Middle frontal gyrus (tissue), 1 donor: ENCODE results near the gene ARPP21.
A peak's percentile ranks its signal among the peaks of the same experiment; 100 is the strongest.
"Not testable (repeated sequence)": the region's sequence is repeated elsewhere in the genome, so short reads cannot be mapped to it uniquely, and the experiment has no call there.

Experiments
- DNase-seq: peaks from one replicate; pipeline ENCODE4 v3.0.0-alpha.2; 2015; ENCODE audit warnings: low spot score; ENCODE audit errors: extremely low spot score

The ARPP21 gene

DNA sequence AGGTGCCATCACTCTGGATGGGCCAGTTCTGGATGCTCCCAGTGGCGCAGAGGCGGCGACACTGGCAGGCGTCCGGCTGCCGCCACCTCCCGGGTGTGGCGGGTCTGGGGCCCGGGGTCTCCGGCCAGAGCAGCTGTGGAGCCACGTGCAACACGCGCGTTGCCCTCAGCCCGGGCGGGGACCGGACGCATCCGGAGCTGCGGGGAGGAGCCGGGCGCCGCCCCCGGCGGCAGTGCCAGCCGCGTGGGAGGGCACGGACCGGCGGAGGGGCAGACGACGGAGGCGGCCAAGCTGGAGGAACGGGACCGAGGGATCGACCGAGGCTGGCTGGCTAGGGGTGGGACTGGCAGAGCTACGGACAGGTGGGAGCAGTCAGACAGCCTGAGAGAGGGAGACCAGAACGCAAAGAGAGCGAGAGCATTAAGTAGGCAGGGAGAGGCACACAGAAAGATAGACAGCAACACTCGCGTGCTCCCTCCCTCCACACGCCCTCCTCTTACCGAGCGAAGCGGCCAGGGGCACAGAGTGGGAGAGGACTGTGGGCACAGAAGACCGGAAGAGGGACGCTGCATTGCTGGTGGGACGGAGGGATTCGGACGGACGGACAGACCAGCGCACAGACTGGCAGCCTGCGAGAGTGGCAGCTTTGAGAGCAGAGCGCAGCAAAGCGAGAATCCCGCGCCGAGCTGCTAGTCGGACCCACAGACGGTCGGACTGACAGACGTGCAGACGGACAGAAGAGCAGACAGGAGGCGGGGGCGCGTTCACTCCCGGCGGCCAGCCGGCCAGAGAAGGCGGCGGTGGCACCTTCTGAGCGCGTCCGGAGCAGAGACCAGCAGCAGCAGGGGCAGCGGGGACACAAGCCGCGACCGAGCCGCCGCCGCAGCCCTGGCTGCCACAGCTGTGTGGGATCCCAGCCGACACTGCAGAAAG is at the start of gene ARPP21:
ARPP21 (plus strand) TSS at position 272 of the 933 bp plus-strand sequence. CDS start 42,227 bp downstream, outside the sequence.
- peak; percentile 43 for DNase-seq

GRCh38 chr3:35592589-35593295 is 46.6 kb upstream of the ARPP21 start:
- no peak for DNase-seq

DNA sequence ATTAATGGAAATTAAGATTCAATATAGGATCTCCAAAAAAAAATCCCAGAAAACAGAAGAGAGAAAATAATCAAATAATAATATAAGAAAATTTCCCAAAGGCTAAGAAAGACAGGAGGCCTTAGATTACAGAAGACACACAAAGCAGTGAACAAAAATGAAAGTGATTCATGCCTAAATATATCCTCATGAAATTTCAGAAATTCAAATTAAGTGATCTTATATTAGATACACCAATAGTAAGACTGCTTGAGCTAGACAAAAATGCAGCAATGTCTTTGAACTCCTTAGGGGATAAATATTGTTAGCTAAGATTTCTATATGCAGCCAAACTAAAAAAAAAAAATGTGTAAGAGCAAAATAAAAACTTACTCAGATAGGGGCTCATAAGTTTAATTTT is 44.6 kb upstream of the ARPP21 start:
- DNase-seq = no peak

- peak; percentile 35 for DNase-seq
Measured at GRCh38 chr3:35596335-35596995, 42.9 kb upstream of the ARPP21 start.

DNA sequence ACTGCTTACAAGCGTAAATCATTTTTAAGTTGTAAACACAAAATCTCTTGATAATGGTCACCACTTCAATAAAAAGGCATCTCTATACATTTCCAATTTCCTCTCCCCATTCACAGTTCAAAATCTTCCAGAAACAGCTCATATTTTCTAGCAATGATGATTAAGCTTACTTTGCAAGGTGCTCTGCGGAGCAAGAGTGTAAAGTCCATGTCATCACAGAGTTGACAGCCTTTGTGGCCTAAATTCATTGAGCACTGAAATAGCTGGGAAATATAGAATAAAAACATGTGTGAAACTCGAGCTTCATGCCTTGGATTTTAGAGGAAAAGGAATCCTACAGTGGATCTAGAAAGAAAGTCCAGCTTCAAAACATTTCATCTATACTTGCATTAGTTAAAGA is 41.8 kb upstream of the ARPP21 start:
- no peak for DNase-seq

DNA sequence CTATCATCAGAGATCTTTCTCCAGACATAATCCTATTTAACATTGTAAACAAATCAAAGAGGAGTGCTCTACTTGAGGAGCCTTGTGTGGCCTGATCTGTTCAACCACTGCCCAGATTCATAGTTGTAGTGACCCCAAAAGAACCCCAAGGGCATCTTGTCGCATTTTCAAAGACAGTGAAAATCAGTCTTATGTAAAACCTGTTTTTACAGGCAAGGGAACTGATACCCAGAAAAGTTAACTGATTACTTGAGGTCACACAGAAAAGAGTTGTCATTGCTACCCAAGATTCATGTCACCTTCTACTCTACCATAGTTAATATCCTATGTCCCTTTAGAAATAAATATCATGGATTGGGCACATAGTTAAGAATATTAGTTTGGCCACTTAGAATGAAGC is 40.5 kb upstream of the ARPP21 start:
- no peak for DNase-seq

- no peak for DNase-seq
Measured at GRCh38 chr3:35601959-35602358, 37.4 kb upstream of the ARPP21 start.

DNA sequence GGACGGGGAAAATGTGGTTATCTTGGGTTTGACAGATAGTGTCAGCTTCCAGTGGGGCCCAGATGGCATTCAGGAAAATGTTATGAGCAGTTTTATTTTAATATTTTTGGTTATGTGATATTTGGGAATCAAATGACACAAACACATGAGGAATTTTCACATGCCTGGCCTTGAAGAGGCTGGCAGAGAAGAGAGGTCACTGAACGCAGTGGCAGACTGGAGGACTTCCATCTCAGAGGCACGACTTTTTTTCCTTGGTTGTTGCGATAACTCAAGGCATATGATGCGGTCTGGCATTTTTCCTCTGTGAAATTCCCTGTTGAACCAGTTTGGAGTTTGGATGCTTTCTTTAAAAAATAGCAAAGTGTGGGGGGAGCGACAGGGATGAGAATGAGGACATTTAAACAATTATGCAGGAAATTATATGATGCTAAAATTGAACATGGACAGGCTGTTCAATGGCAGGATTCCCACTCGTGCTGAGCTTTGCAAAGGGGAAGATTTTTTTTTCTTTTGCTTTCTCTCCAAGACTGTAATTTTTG is 36.9 kb upstream of the ARPP21 start:
- DNase-seq = peak; percentile 34

- no peak for DNase-seq
Measured at GRCh38 chr3:35616346-35616745, 23.0 kb upstream of the ARPP21 start.

- no peak for DNase-seq
Measured at GRCh38 chr3:35617370-35617769, 22.0 kb upstream of the ARPP21 start.

DNA sequence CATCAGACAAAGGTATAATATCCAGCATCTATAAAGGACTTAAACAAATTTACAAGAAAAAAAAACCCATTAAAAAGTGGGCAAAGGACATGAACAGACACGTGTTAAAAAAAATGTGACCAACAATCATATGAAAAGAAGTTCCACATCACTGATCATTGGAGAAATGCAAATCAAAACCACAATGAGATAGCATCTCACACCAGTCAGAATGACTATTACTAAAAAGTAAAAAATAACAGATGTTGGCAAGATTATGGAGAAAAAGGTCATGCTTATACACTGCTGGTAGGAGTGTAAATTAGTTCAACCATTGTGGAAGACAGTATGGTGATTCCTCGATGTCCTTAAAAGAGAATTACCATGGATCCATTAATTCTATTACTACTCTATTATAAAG is 19.1 kb upstream of the ARPP21 start:
- DNase-seq = not testable (repeated sequence)

GRCh38 chr3:35624698-35625097 is 14.6 kb upstream of the ARPP21 start:
- no peak for DNase-seq

DNA sequence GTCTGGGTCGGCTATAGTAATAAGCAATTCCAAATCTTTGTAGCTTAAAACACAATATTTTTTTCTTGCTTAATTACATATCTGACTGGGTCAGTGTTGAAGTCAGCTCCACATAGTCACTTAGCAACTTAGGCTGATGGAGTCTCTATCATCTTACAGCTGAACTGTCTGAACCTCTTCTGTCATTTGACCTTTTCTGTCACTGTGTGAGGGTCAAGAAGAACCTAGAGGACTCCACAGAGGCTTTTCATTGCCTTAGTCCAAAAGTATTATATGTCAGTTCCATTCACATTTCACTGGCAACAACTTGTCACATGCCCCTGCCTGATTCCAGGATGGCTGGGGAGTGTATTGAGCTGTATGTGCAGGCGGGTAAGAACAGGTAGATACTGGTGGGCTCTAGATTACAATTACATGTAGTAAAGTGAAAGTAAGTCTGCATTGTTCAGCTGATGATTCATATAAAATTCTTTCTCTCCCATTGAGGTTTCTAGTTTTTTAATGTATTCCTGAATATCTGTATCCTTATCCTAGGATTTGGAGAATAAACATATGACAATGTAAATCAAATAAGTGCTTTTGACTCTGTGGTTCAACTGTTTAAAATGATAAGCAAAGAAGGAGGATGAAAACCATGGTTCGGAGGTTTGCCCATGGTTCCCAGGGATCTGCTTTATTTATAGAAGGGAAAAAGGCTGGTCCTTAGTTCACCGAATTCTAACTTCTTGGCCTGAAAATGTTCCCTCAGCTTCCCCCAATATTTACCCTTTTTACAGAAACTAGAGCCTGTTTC is 5.8 kb upstream of the ARPP21 start:
- DNase-seq = no peak

GRCh38 chr3:35635407-35635806 is 3.9 kb upstream of the ARPP21 start:
- DNase-seq = no peak

DNA sequence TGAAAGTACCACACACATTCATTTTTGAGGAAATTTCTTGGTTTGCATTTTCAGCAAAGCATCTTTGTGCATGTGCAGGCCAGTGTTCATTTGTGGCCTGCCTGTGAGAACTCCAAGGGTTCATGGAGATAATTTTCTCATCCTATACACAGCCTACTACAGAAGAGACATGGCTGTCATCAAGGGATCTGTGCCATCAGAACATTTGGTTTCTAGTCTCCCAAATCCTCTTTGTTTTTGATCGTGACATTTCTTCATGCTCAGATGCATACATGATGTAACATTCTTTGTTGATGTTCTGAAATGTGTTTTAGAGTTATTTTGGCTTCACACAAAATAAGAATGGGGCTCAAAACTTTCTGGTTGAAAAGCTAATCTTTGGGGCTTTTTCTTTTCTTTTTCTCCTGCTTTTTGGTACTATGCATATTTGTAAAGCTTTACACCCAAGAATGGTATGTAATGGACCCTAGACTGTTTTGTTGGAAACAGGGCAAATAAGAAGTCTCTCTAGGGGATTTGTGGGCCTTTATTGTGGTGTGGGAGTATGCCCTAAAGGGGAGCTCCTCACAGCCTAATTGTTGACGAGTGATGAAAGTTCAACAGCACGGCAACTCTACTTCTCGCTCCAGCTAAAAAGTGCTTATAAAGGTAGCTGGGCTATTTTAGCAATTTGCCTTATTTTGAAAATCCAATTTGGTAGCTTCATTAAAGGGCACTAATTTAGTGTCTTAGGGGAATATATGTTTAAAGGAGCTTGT is 3.2 kb upstream of the ARPP21 start:
- DNase-seq = no peak

DNA sequence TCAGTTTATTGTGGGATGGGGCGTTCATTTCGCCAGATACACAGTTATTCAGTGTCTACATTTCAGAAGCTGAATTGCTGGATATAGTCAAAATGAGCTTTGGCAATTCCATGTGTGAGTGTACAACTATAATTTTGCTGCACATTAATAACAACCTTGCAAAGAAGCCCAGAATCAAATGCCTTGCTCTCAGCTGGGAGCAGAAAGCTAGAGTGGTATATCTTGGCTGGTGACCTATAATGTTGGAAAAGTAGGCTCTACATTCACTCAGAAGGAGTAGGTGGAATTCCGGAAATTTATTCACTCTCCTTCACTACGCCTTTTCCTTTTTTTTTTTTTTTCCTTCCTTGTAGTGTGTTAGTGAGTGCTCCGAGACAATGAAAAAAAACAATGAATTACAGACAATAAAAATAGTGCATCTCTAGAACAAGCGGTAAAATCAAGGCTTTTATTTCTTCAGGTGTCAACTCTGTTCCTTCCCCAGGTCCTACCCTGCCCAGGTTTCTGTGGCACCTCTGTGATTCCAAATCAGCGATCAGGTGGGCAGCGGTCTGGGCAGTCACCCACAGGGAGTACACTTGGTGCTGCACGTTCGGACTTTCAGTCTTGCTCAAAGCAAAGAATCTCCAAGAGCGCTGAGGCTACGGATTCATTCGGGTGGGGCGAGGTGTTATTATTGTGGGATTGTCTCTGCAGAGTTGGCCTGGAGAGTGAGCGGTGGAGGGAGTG is 910 bp upstream of the ARPP21 start:
- DNase-seq = no peak

DNA sequence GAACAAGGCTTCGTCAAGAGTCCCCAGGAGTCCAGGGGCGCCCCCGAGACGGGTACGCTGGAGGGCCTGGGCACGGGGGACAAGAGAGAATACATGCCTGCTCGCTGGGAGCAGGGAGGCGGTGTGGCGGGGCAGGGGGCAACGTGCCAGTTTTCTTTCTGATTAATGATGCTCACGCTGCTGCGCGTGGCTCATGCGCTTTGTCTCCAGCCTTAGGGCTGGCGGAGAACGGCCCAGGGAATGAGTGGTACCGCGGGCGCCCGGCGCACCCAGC is 408 bp upstream of the ARPP21 start:
- no peak for DNase-seq

- no peak for DNase-seq
Measured at GRCh38 chr3:35640190-35641165, 1.2 kb downstream of the ARPP21 start.

- no peak for DNase-seq
Measured at GRCh38 chr3:35641331-35641730, 2.0 kb downstream of the ARPP21 start.
